Ishikawa (cell line): ENCODE results near the gene MAN2B1.

Source experiments
- CEBPB ChIP-seq: IDR thresholded peaks from 2 replicates; pipeline ENCODE4 v1.6.1; 2012
- EGR1 ChIP-seq: IDR thresholded peaks from 2 replicates; pipeline ENCODE4 v1.6.1; 2012
- EP300 ChIP-seq: IDR thresholded peaks from 2 replicates; pipeline ENCODE4 v1.6.1; 2012; ENCODE audit warnings: borderline replicate concordance
- FOXM1 ChIP-seq: IDR thresholded peaks from 2 replicates; pipeline ENCODE4 v1.6.1; 2012; ENCODE audit warnings: low read depth, borderline replicate concordance
- NFIC ChIP-seq: IDR thresholded peaks from 2 replicates; pipeline ENCODE4 v1.6.1; 2012
- RAD21 ChIP-seq: IDR thresholded peaks from 2 replicates; pipeline ENCODE4 v1.6.1; 2012; ENCODE audit warnings: low read depth
- TAF1 ChIP-seq: IDR thresholded peaks from 2 replicates; pipeline ENCODE4 v1.6.1; 2012; ENCODE audit warnings: low read depth, mild to moderate bottlenecking
- TCF12 ChIP-seq: IDR thresholded peaks from 2 replicates; pipeline ENCODE4 v1.6.1; 2012; ENCODE audit warnings: low read depth
- TEAD4 ChIP-seq: IDR thresholded peaks from 2 replicates; pipeline ENCODE4 v1.6.1; 2012
- ZBTB7A ChIP-seq: IDR thresholded peaks from 2 replicates; pipeline ENCODE4 v1.6.1; 2012; ENCODE audit warnings: low read depth
- TF ChIP-seq, protein P1 (sequence below): IDR thresholded peaks from 2 replicates; pipeline ENCODE4 v1.6.1; 2012
- TF ChIP-seq, protein P2 (sequence below): IDR thresholded peaks from 2 replicates; pipeline ENCODE4 v1.6.1; 2012; ENCODE audit warnings: low read depth, mild to moderate bottlenecking
- TF ChIP-seq, protein P3 (sequence below): IDR thresholded peaks from 2 replicates; pipeline ENCODE4 v1.6.1; 2012

DNA sequence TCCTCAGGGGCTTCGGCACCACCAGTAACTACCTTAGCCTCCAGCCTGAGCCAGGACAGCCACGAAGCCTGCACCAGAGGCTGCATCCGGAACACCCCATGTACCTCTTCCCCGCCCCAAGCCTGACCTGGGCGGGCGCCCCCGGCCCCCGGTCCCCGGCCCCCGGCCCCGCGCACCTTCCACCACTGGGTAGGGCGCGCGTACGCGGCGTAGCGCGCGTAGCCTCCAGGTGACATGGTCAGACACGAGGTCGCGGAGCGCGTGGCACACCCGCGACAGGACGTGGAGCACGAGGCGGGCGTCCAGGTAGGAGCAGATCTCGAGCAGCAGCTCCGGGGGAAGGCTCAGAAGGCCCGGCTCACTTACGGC, 29.4 kb upstream of the MAN2B1 start:
- TF ChIP-seq TCF12 (no peak), ZBTB7A (no peak), TEAD4 (no peak), FOXM1 (no peak), RAD21 (no peak), EGR1 (no peak), EP300 (no peak), TAF1 (no peak), NFIC (no peak), CEBPB (no peak)
- TF ChIP-seq, protein P1, sequence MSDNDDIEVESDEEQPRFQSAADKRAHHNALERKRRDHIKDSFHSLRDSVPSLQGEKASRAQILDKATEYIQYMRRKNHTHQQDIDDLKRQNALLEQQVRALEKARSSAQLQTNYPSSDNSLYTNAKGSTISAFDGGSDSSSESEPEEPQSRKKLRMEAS: peak; percentile 87
- TF ChIP-seq, protein P2, sequence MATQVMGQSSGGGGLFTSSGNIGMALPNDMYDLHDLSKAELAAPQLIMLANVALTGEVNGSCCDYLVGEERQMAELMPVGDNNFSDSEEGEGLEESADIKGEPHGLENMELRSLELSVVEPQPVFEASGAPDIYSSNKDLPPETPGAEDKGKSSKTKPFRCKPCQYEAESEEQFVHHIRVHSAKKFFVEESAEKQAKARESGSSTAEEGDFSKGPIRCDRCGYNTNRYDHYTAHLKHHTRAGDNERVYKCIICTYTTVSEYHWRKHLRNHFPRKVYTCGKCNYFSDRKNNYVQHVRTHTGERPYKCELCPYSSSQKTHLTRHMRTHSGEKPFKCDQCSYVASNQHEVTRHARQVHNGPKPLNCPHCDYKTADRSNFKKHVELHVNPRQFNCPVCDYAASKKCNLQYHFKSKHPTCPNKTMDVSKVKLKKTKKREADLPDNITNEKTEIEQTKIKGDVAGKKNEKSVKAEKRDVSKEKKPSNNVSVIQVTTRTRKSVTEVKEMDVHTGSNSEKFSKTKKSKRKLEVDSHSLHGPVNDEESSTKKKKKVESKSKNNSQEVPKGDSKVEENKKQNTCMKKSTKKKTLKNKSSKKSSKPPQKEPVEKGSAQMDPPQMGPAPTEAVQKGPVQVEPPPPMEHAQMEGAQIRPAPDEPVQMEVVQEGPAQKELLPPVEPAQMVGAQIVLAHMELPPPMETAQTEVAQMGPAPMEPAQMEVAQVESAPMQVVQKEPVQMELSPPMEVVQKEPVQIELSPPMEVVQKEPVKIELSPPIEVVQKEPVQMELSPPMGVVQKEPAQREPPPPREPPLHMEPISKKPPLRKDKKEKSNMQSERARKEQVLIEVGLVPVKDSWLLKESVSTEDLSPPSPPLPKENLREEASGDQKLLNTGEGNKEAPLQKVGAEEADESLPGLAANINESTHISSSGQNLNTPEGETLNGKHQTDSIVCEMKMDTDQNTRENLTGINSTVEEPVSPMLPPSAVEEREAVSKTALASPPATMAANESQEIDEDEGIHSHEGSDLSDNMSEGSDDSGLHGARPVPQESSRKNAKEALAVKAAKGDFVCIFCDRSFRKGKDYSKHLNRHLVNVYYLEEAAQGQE: no peak
- TF ChIP-seq, protein P3, sequence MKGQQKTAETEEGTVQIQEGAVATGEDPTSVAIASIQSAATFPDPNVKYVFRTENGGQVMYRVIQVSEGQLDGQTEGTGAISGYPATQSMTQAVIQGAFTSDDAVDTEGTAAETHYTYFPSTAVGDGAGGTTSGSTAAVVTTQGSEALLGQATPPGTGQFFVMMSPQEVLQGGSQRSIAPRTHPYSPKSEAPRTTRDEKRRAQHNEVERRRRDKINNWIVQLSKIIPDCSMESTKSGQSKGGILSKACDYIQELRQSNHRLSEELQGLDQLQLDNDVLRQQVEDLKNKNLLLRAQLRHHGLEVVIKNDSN: no peak
